VCaP (cell line): Measurements from ENCODE around the gene PRM1.

Experiments used
- H3K27ac ChIP-seq: fragments of 450-650 bp; 2 replicates; pipeline ENCODE4 v1.5.1; 2017
- TF ChIP-seq, protein P1 (sequence below): fragments of 450-650 bp; conservative IDR thresholded peaks from 2 replicates; pipeline ENCODE4 v1.5.1; 2017; ENCODE audit warnings: mild to moderate bottlenecking, moderate library complexity

PRM1 gene, protein sequence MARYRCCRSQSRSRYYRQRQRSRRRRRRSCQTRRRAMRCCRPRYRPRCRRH

DNA sequence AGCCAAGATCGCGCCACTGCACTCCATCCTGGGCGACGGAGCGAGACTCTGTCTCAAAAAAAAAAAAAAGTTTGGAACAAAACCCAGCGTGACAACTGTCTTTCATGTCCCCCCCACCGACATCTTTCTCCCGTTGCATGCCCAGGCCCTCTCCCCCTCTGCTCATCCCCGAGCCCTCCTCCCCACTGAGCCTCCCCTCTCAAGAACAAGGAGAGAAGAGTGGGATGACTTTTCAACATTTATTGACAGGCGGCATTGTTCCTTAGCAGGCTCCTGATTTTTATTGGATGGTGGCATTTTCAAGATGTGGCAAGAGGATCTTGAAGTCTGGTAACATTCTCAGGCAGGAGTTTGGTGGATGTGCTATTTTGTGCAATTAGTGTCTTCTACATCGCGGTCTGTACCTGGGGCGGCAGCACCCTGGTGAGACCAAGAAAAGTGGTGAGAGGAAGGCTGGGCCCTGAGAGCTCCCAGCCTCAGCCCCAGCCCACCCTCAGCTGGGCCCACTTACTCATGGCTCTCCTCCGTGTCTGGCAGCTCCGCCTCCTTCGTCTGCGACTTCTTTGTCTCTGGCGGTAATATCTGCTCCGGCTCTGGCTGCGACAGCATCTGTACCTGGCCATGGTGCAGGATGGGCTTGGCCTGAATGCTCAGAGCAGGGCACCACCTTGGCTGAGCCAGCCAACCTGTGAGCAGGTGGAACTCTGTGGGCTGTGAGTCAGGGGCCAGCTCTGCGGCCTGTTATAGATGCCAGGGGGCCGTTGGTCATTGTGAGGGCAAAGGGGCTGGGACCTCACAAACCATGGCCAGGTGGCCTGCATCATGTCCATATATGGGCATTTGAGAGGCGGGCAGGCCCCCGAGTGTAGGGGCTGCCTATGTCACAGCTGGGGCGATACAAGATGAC is at the start of gene PRM1:
TSS of gene PRM1 (minus strand) at position 715 of the 907 bp plus-strand sequence. CDS start at position 623, 92 bp downstream.
- no peak within 1 kb of the TSS for H3K27ac ChIP-seq
- TF ChIP-seq, protein P1, sequence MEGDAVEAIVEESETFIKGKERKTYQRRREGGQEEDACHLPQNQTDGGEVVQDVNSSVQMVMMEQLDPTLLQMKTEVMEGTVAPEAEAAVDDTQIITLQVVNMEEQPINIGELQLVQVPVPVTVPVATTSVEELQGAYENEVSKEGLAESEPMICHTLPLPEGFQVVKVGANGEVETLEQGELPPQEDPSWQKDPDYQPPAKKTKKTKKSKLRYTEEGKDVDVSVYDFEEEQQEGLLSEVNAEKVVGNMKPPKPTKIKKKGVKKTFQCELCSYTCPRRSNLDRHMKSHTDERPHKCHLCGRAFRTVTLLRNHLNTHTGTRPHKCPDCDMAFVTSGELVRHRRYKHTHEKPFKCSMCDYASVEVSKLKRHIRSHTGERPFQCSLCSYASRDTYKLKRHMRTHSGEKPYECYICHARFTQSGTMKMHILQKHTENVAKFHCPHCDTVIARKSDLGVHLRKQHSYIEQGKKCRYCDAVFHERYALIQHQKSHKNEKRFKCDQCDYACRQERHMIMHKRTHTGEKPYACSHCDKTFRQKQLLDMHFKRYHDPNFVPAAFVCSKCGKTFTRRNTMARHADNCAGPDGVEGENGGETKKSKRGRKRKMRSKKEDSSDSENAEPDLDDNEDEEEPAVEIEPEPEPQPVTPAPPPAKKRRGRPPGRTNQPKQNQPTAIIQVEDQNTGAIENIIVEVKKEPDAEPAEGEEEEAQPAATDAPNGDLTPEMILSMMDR = no peak

- TF ChIP-seq, protein P1 = no peak
Observed at GRCh38 chr16:11330526-11331237, 49.6 kb upstream of the PRM1 start.

GRCh38 chr16:11329891-11330290 is 48.8 kb upstream of the PRM1 start:
- TF ChIP-seq, protein P1 = no peak
- H3K27ac ChIP-seq = no peak overlapping the region

More at GRCh38 chr16:11330526-11331237, 49.6 kb upstream of the PRM1 start:
- H3K27ac ChIP-seq = no peak overlapping the region

DNA sequence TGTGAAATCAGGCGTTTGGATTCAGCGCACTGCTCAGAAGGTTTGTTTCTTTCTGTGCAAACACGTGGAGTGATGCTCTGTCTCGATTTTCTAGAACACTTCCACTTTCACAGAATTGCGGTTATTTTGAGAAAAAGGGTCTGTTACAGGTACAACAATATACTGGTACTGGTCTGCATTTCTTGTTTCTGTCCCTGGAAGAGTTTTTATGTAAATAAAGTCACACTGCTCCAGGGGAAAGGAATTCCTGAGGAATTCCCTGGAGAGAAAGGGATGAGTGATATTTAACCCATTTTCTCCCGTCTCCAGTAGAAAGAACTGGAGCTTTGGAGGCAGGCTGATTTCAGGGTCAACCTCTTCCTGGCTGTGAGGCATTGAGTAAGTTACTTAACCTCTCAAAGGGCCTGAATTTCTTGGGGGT is 48.0 kb upstream of the PRM1 start:
- H3K27ac ChIP-seq = no peak overlapping the region
- TF ChIP-seq, protein P1 = no peak

DNA sequence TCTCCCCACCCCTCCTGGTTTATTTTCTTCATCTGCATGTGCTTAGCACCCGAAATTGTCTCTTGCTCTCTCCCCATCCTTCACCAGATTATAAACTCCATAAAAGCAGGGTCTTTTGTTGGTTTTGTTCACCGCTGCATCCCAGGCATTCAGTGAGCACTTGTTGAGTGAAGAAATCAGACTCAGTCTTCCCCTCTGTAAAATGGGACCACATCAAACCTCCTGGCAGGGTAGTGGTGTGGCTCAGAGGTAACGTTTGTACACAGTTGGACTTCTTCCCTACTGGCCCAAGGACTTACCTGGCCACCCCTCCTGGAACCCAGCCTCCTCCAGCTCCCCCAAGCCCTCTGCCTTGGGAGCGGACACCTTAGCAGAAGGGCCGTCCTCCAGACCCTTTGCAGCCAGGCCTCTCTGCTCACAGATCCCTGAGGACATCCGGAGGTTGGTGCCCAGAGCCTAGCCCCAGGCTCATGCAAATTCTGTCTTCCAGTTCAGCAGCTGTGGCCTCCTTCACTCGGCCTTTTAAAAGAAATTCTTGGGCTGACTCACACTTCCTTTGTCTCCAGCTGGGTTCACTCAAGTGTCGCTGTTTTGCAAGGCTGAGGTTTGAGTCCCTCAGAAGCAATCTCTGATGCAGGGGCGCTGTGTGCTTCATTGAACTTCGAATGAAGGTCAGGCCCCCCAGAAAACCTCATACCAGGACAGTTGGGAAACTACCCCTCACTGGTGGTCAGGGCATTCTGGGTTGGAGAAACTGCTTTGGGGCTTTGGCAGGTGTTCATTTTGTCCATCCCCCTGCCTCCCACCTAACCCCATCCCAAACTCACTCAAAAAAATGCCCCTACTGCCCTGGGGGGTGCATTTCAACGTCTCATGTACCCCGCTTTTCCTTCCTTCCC is 47.3 kb upstream of the PRM1 start:
- TF ChIP-seq, protein P1 = no peak
- H3K27ac ChIP-seq = no peak overlapping the region

GRCh38 chr16:11327277-11328171 is 46.4 kb upstream of the PRM1 start:
- TF ChIP-seq, protein P1 = no peak
- no peak overlapping the region for H3K27ac ChIP-seq
